A673 (cell line): ENCODE data around the gene TRIP12.
"Not testable (repeated sequence)": the region's sequence is repeated elsewhere in the genome, so short reads cannot be mapped to it uniquely, and the experiment has no call there.

ENCODE experiments used
- EZH2 ChIP-seq: fragments of 200-600 bp; sonication (generic); IDR thresholded peaks from 2 replicates; pipeline ENCODE4 v1.6.1; 2017; ENCODE audit warnings: borderline replicate concordance, low read depth, mild to moderate bottlenecking, mixed read lengths, antibody characterized with exemption, low read length; ENCODE audit not compliant: poor library complexity, severe bottlenecking
- TF ChIP-seq, protein P1 (sequence below): fragments of 300-800, 200-600 bp; sonication (generic); conservative IDR thresholded peaks from 2 replicates; pipeline ENCODE4 v1.5.1; 2017; ENCODE audit warnings: low read depth, mild to moderate bottlenecking, antibody characterized with exemption, low read length, moderate library complexity, mixed read lengths

DNA sequence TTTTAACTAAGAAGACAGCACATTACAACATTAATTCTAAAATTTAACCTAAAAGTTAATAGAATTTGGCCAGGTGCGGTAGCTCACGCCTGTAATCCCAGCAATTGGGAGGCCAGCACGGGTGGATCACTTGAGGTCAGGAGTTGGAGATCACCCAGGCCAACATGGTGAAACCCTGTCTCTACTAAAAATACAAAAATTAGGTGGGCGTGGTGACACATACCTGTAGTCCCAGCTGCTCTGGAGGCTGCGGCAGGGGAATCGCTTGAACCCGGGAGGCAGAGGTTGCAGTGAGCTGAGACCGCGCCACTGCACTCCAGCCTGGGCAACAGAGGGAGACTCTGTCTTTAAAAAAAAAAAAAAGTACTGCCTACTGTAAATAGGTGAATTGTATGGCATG is 21.3 kb downstream of the TRIP12 start:
- TF ChIP-seq, protein P1, sequence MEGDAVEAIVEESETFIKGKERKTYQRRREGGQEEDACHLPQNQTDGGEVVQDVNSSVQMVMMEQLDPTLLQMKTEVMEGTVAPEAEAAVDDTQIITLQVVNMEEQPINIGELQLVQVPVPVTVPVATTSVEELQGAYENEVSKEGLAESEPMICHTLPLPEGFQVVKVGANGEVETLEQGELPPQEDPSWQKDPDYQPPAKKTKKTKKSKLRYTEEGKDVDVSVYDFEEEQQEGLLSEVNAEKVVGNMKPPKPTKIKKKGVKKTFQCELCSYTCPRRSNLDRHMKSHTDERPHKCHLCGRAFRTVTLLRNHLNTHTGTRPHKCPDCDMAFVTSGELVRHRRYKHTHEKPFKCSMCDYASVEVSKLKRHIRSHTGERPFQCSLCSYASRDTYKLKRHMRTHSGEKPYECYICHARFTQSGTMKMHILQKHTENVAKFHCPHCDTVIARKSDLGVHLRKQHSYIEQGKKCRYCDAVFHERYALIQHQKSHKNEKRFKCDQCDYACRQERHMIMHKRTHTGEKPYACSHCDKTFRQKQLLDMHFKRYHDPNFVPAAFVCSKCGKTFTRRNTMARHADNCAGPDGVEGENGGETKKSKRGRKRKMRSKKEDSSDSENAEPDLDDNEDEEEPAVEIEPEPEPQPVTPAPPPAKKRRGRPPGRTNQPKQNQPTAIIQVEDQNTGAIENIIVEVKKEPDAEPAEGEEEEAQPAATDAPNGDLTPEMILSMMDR, result not testable (repeated sequence)
- not testable (repeated sequence) for TF ChIP-seq EZH2
